A673 (cell line): ENCODE results near the gene RGS9BP.
"Not testable (repeated sequence)": the region's sequence is repeated elsewhere in the genome, so short reads cannot be mapped to it uniquely, and the experiment has no call there.

Experiments
- EZH2 ChIP-seq: fragments of 200-600 bp; sonication (generic); IDR thresholded peaks from 2 replicates; pipeline ENCODE4 v1.6.1; 2017; ENCODE audit warnings: borderline replicate concordance, low read depth, mild to moderate bottlenecking, mixed read lengths, antibody characterized with exemption, low read length; ENCODE audit not compliant: poor library complexity, severe bottlenecking
- TF ChIP-seq, protein P1 (sequence below): fragments of 300-800, 200-600 bp; sonication (generic); conservative IDR thresholded peaks from 2 replicates; pipeline ENCODE4 v1.5.1; 2017; ENCODE audit warnings: low read depth, mild to moderate bottlenecking, antibody characterized with exemption, low read length, moderate library complexity, mixed read lengths

GRCh38 chr19:32694316-32694715 is 18.7 kb downstream of the RGS9BP start:
- TF ChIP-seq, protein P1, sequence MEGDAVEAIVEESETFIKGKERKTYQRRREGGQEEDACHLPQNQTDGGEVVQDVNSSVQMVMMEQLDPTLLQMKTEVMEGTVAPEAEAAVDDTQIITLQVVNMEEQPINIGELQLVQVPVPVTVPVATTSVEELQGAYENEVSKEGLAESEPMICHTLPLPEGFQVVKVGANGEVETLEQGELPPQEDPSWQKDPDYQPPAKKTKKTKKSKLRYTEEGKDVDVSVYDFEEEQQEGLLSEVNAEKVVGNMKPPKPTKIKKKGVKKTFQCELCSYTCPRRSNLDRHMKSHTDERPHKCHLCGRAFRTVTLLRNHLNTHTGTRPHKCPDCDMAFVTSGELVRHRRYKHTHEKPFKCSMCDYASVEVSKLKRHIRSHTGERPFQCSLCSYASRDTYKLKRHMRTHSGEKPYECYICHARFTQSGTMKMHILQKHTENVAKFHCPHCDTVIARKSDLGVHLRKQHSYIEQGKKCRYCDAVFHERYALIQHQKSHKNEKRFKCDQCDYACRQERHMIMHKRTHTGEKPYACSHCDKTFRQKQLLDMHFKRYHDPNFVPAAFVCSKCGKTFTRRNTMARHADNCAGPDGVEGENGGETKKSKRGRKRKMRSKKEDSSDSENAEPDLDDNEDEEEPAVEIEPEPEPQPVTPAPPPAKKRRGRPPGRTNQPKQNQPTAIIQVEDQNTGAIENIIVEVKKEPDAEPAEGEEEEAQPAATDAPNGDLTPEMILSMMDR: not testable (repeated sequence)
- TF ChIP-seq EZH2: not testable (repeated sequence)
